PC-3 (cell line): ENCODE measurements around the gene OLFM2.

ENCODE experiments used
- CTCF ChIP-seq: fragments of 300-600 bp; sonication (generic); conservative IDR thresholded peaks from 2 replicates; pipeline ENCODE4 v1.5.1; 2017; ENCODE audit warnings: antibody characterized with exemption, low read depth, mild to moderate bottlenecking, low read length
- EZH2phosphoT487 ChIP-seq: fragments of 300-600 bp; sonication (generic); IDR thresholded peaks from 2 replicates; pipeline ENCODE4 v1.6.1; 2018; ENCODE audit warnings: mild to moderate bottlenecking, antibody characterized with exemption, low read length, borderline replicate concordance

DNA sequence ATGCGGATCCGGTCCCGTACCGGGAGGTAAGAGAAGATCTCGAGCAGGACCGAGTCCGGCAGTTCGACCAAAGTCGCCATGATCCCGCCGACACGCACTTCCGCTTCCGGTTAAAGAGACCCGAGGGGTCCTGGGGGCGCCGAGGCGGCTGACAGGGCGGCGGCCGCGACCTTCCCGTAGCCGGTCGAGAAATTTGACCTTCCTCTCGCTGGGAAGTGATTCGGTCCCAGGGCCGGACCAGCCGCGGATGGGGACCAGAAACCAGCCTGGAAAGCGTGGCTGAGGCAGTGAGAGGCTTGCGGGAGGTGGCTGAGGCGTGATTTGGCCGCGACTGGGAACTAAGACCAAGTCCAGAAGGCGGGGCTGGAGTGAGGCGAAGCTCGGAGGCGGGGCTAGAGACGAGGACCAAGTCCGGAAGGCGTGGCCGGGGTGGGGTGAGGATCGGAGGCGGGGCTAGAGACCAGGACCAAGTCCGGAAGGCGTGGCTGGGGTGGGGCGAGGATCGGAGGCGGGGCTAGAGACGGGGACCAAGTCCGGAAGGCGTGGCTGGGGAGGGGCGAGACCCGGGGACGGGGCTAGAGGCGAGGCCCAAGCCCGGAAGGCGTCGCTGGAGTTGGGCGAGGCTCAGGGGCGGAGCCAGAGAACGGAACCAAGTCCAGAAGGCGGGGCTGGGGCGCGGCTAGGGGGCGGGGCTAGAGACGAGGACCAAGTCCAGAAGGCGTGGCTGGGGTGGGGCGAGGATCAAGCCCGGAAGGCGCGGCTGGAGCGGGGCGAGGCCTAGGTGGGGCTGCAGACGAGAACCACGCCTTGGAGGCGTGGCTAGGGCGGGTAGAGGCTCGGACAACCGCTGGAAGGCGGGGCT is 117.3 kb downstream of the OLFM2 start, which contains the start of gene FBXL12:
- TF ChIP-seq EZH2phosphoT487: no peak
- TF ChIP-seq CTCF: no peak
